GM23338 (cell line): ENCODE data around the gene SERPINA3. TPM values are rescaled to one million over a fixed set of nuclear protein-coding genes. Genes with fewer than 3 reads are reported as not detected.

ENCODE experiments used
- ATAC-seq: fragments of 200-7000 bp; cut with Tn5 transposase; 3 replicates; pipeline ENCODE4 v1.9.1; 2020
- DNase-seq: peaks from one replicate; pipeline ENCODE4 v3.0.0-alpha.2; 2015; ENCODE audit warnings: low spot score
- H2AFZ ChIP-seq: fragments of 200-600 bp; sonication (generic); 2 replicates; pipeline ENCODE4 v1.8.0; 2016; ENCODE audit warnings: antibody characterized with exemption, mild to moderate bottlenecking, moderate library complexity
- H3F3A ChIP-seq: fragments of 200-600 bp; sonication (generic); replicated peaks from 2 replicates; pipeline ENCODE4 v1.8.0; 2017; ENCODE audit warnings: antibody characterized with exemption, mixed run types, low read depth
- H3K27ac ChIP-seq: fragments of 200-600 bp; sonication (generic); 2 replicates; pipeline ENCODE4 v1.6.1; 2016; ENCODE audit warnings: low read depth
- H3K27me3 ChIP-seq: fragments of 200-600 bp; sonication (generic); 2 replicates; pipeline ENCODE4 v1.8.0; 2016; ENCODE audit warnings: mild to moderate bottlenecking, mixed run types, moderate library complexity; ENCODE audit not compliant: insufficient read depth
- H3K36me3 ChIP-seq: fragments of 200-600 bp; sonication (generic); 2 replicates; pipeline ENCODE4 v1.8.0; 2016; ENCODE audit warnings: mild to moderate bottlenecking; ENCODE audit not compliant: insufficient read depth
- H3K4me1 ChIP-seq: fragments of 200-600 bp; sonication (generic); 2 replicates; pipeline ENCODE4 v1.8.0; 2016; ENCODE audit warnings: mild to moderate bottlenecking, moderate library complexity; ENCODE audit not compliant: insufficient read depth
- H3K4me2 ChIP-seq: fragments of 200-600 bp; sonication (generic); 2 replicates; pipeline ENCODE4 v1.7.1; 2017; ENCODE audit warnings: mixed run types
- H3K4me3 ChIP-seq: fragments of 200-600 bp; sonication (generic); 2 replicates; pipeline ENCODE4 v1.6.1; 2016; ENCODE audit warnings: mixed run types
- H3K79me2 ChIP-seq: fragments of 200-600 bp; sonication (generic); replicated peaks from 2 replicates; pipeline ENCODE4 v1.8.0; 2017; ENCODE audit warnings: mild to moderate bottlenecking; ENCODE audit not compliant: insufficient read depth
- H3K9me2 ChIP-seq: fragments of 200-600 bp; sonication (generic); 2 replicates; pipeline ENCODE4 v1.8.0; 2017; ENCODE audit not compliant: insufficient read depth
- H4K20me1 ChIP-seq: fragments of 200-600 bp; sonication (generic); replicated peaks from 2 replicates; pipeline ENCODE4 v1.8.0; 2017; ENCODE audit warnings: mild to moderate bottlenecking; ENCODE audit not compliant: insufficient read depth
- H3K27ac Mint-ChIP-seq: 2 replicates; pipeline ENCODE4 v1.8.0; 2020; ENCODE audit warnings: inconsistent platforms, mild to moderate bottlenecking, moderate library complexity, mixed read lengths
- H3K27me3 Mint-ChIP-seq: 3 replicates; pipeline ENCODE4 v1.8.0; 2022; ENCODE audit warnings: low read depth, mild to moderate bottlenecking, moderate library complexity, mixed read lengths, inconsistent platforms; ENCODE audit not compliant: insufficient read depth, poor library complexity
- H3K36me3 Mint-ChIP-seq: 3 replicates; pipeline ENCODE4 v1.8.0; 2021; ENCODE audit warnings: low read depth, mild to moderate bottlenecking, inconsistent platforms, moderate library complexity, mixed read lengths
- H3K4me1 Mint-ChIP-seq: 3 replicates; pipeline ENCODE4 v1.8.0; 2020; ENCODE audit warnings: mild to moderate bottlenecking, inconsistent platforms, mixed read lengths
- H3K4me3 Mint-ChIP-seq: 3 replicates; pipeline ENCODE4 v1.8.0; 2021; ENCODE audit warnings: moderate library complexity, mild to moderate bottlenecking, inconsistent platforms, mixed read lengths
- H3K9me3 Mint-ChIP-seq: 3 replicates; pipeline ENCODE4 v1.8.0; 2020; ENCODE audit warnings: moderate library complexity, mild to moderate bottlenecking, inconsistent platforms, mixed read lengths
- CREB1 ChIP-seq: fragments of 250-450 bp; sonication (Bioruptor Pico); IDR thresholded peaks from 2 replicates; pipeline ENCODE4 v1.5.0; 2020; ENCODE audit warnings: low read depth, mild to moderate bottlenecking, moderate library complexity
- ETS1 ChIP-seq: IDR thresholded peaks from 2 replicates; pipeline ENCODE4 v1.6.1; 2016; ENCODE audit warnings: antibody characterized with exemption
- EZH2 ChIP-seq: fragments of 200-600 bp; sonication (generic); IDR thresholded peaks from one replicate; pipeline ENCODE4 v1.8.0; 2017; ENCODE audit warnings: antibody characterized with exemption, mild to moderate bottlenecking, low read depth; ENCODE audit not compliant: unreplicated experiment
- EZH2phosphoT487 ChIP-seq: fragments of 200-600 bp; sonication (generic); IDR thresholded peaks from one replicate; pipeline ENCODE4 v1.8.1; 2018; ENCODE audit warnings: antibody characterized with exemption; ENCODE audit not compliant: unreplicated experiment
- JUNB ChIP-seq: IDR thresholded peaks from one replicate; pipeline ENCODE4 v1.6.1; 2016; ENCODE audit warnings: antibody characterized with exemption; ENCODE audit not compliant: unreplicated experiment
- NANOG ChIP-seq: IDR thresholded peaks from 2 replicates; pipeline ENCODE4 v1.6.1; 2016; ENCODE audit warnings: antibody characterized with exemption, borderline replicate concordance
- STAT1 ChIP-seq: IDR thresholded peaks from one replicate; pipeline ENCODE4 v1.6.1; 2016; ENCODE audit warnings: antibody characterized with exemption; ENCODE audit not compliant: unreplicated experiment
- ZNF114 ChIP-seq: fragments of 250-450 bp; sonication (Bioruptor Pico); IDR thresholded peaks from 2 replicates; pipeline ENCODE4 v1.5.0; 2020; ENCODE audit warnings: mild to moderate bottlenecking, moderate library complexity
- ZNF331 ChIP-seq: fragments of 250-450 bp; sonication (Bioruptor Pico); IDR thresholded peaks from 2 replicates; pipeline ENCODE4 v1.5.0; 2020; ENCODE audit warnings: low read depth, mild to moderate bottlenecking, moderate library complexity
- polyA plus RNA-seq: library from polyadenylated mRNA; unstranded; fragments of >200 nt; fragmentation: Nextera tagmentation; extraction: Ambion mirVana; gene quantifications from 2 replicates; pipeline ENCODE4 v1.2.1, GENCODE V29; 2016
- total RNA-seq: library from RNA; depleted of rRNA; stranded (reverse); fragments of >200 nt; shearing (Covaris generic); gene quantifications from 2 replicates; pipeline ENCODE4 v1.2.3, GENCODE V29; 2014
- TF ChIP-seq, protein P1 (sequence below): fragments of 250-450 bp; sonication (Bioruptor Pico); IDR thresholded peaks from 2 replicates; pipeline ENCODE4 v1.5.0; 2020; ENCODE audit warnings: mild to moderate bottlenecking, moderate library complexity
- TF ChIP-seq, protein P2 (sequence below): IDR thresholded peaks from one replicate; pipeline ENCODE4 v1.6.1; 2018; ENCODE audit warnings: antibody characterized with exemption; ENCODE audit not compliant: unreplicated experiment

Gene SERPINA3
- total and polyA plus RNA-seq, 2 experiments from 2014 or later: not detected

- no peak for TF ChIP-seq ETS1
- no peak for TF ChIP-seq ZNF114 (CRISPR knock-in tag)
- no peak for TF ChIP-seq JUNB
- TF ChIP-seq NANOG: no peak
- no peak for TF ChIP-seq EZH2phosphoT487
- no peak for TF ChIP-seq CREB1
- TF ChIP-seq, protein P1, sequence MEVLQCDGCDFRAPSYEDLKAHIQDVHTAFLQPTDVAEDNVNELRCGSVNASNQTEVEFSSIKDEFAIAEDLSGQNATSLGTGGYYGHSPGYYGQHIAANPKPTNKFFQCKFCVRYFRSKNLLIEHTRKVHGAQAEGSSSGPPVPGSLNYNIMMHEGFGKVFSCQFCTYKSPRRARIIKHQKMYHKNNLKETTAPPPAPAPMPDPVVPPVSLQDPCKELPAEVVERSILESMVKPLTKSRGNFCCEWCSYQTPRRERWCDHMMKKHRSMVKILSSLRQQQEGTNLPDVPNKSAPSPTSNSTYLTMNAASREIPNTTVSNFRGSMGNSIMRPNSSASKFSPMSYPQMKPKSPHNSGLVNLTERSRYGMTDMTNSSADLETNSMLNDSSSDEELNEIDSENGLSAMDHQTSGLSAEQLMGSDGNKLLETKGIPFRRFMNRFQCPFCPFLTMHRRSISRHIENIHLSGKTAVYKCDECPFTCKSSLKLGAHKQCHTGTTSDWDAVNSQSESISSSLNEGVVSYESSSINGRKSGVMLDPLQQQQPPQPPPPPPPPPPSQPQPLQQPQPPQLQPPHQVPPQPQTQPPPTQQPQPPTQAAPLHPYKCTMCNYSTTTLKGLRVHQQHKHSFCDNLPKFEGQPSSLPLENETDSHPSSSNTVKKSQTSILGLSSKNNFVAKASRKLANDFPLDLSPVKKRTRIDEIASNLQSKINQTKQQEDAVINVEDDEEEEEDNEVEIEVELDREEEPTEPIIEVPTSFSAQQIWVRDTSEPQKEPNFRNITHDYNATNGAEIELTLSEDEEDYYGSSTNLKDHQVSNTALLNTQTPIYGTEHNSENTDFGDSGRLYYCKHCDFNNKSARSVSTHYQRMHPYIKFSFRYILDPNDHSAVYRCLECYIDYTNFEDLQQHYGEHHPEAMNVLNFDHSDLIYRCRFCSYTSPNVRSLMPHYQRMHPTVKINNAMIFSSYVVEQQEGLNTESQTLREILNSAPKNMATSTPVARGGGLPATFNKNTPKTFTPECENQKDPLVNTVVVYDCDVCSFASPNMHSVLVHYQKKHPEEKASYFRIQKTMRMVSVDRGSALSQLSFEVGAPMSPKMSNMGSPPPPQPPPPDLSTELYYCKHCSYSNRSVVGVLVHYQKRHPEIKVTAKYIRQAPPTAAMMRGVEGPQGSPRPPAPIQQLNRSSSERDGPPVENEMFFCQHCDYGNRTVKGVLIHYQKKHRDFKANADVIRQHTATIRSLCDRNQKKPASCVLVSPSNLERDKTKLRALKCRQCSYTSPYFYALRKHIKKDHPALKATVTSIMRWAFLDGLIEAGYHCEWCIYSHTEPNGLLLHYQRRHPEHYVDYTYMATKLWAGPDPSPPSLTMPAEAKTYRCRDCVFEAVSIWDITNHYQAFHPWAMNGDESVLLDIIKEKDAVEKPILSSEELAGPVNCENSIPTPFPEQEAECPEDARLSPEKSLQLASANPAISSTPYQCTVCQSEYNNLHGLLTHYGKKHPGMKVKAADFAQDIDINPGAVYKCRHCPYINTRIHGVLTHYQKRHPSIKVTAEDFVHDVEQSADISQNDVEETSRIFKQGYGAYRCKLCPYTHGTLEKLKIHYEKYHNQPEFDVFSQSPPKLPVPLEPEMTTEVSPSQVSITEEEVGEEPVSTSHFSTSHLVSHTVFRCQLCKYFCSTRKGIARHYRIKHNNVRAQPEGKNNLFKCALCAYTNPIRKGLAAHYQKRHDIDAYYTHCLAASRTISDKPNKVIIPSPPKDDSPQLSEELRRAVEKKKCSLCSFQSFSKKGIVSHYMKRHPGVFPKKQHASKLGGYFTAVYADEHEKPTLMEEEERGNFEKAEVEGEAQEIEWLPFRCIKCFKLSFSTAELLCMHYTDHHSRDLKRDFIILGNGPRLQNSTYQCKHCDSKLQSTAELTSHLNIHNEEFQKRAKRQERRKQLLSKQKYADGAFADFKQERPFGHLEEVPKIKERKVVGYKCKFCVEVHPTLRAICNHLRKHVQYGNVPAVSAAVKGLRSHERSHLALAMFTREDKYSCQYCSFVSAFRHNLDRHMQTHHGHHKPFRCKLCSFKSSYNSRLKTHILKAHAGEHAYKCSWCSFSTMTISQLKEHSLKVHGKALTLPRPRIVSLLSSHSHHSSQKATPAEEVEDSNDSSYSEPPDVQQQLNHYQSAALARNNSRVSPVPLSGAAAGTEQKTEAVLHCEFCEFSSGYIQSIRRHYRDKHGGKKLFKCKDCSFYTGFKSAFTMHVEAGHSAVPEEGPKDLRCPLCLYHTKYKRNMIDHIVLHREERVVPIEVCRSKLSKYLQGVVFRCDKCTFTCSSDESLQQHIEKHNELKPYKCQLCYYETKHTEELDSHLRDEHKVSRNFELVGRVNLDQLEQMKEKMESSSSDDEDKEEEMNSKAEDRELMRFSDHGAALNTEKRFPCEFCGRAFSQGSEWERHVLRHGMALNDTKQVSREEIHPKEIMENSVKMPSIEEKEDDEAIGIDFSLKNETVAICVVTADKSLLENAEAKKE: no peak
- TF ChIP-seq ZNF331 (CRISPR knock-in tag): no peak
These were observed 58.6 kb downstream of the SERPINA3 start (continued) for GRCh38 chr14:94670692-94671285.

DNA sequence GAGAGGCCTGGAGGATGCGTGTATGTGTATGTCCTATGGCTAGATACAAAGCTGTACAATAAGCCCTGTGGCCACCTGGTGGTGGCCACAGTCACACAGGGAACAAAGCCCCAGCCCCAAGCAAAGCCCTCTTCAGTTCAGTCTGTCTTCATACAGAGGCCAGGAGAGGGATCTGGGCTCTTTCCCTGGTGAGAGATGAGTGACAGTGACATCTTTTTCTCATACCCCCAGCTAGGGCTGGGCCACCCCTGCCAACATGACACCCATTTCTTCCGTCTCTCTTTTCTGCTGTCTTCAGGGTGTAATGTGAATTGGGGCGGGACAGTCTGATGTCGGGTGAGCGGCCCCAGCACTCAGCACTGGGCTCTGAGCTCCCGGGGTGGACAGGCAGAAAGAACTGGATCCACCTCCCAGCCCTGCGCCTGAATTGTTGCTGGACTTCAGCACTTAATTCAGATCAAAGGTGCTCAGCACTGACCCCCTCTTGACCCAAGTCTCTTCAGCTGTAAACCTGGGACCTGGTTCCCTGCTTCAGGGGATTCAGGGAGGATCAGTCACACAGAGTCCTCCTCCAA is 59.8 kb downstream of the SERPINA3 start:
- H3K9me3 Mint-ChIP-seq: no peaks in the 10 kb centered on the region
- no peak overlapping the region for H3K27ac ChIP-seq
- no peaks in the 10 kb centered on the region for H3K9me2 ChIP-seq
- H3K27ac Mint-ChIP-seq: no peak overlapping the region
- no peaks in the 10 kb centered on the region for H4K20me1 ChIP-seq
- H3K4me3 Mint-ChIP-seq: no peak overlapping the region
- no peaks in the 10 kb centered on the region for H3K36me3 Mint-ChIP-seq
- peaks cover 7% of the 10 kb centered on the region for H3K27me3 Mint-ChIP-seq
- H3K36me3 ChIP-seq: no peaks in the 10 kb centered on the region
- no peak overlapping the region for H2AFZ ChIP-seq
- no peaks in the 10 kb centered on the region for H3K79me2 ChIP-seq
- no peak overlapping the region for H3K4me3 ChIP-seq
- H3K4me1 ChIP-seq: no peaks in the 10 kb centered on the region
- DNase-seq (no peak), ATAC-seq (no peak)
- H3K4me2 ChIP-seq: no peak overlapping the region
- H3K27me3 ChIP-seq: no peaks in the 10 kb centered on the region
- no peaks in the 10 kb centered on the region; the same call in 2 of the 3 replicates for H3K4me1 Mint-ChIP-seq
- no peaks in the 10 kb centered on the region for H3F3A ChIP-seq
- TF ChIP-seq STAT1 (no peak), ZNF114 (CRISPR knock-in tag) (no peak), EZH2 (no peak), CREB1 (no peak), ZNF331 (CRISPR knock-in tag) (no peak), ETS1 (no peak), NANOG (no peak)
- TF ChIP-seq, protein P2, sequence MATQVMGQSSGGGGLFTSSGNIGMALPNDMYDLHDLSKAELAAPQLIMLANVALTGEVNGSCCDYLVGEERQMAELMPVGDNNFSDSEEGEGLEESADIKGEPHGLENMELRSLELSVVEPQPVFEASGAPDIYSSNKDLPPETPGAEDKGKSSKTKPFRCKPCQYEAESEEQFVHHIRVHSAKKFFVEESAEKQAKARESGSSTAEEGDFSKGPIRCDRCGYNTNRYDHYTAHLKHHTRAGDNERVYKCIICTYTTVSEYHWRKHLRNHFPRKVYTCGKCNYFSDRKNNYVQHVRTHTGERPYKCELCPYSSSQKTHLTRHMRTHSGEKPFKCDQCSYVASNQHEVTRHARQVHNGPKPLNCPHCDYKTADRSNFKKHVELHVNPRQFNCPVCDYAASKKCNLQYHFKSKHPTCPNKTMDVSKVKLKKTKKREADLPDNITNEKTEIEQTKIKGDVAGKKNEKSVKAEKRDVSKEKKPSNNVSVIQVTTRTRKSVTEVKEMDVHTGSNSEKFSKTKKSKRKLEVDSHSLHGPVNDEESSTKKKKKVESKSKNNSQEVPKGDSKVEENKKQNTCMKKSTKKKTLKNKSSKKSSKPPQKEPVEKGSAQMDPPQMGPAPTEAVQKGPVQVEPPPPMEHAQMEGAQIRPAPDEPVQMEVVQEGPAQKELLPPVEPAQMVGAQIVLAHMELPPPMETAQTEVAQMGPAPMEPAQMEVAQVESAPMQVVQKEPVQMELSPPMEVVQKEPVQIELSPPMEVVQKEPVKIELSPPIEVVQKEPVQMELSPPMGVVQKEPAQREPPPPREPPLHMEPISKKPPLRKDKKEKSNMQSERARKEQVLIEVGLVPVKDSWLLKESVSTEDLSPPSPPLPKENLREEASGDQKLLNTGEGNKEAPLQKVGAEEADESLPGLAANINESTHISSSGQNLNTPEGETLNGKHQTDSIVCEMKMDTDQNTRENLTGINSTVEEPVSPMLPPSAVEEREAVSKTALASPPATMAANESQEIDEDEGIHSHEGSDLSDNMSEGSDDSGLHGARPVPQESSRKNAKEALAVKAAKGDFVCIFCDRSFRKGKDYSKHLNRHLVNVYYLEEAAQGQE: no peak
